Liver (tissue), 9 donors: ENCODE measurements around the gene SMG6. TPM values are rescaled to one million over a fixed set of nuclear protein-coding genes. Genes with fewer than 3 reads are reported as not detected.

Experiments used
- DNase-seq: peaks from one replicate; pipeline ENCODE4 v3.0.0-alpha.2; 2017; ENCODE audit warnings: low spot score
- H3K27ac ChIP-seq, 2 donors: one replicate each; pipeline ENCODE4 v1.7.0; 2013; ENCODE audit warnings: inconsistent platforms in 2 of 2, low read length in 2 of 2, control low read depth in 1 of 2, low read depth in 1 of 2, mild to moderate bottlenecking in 1 of 2
- H3K27me3 ChIP-seq, 4 donors: one replicate each; pipeline versions ENCODE4 v1.6.1 to v1.7.0; 2013; ENCODE audit warnings: low read length in 3 of 4, inconsistent platforms in 1 of 4, mild to moderate bottlenecking in 1 of 4, moderate library complexity in 1 of 4; ENCODE audit not compliant: control insufficient read depth in 4 of 4, insufficient read depth in 4 of 4
- H3K36me3 ChIP-seq, 4 donors: one replicate each; pipeline versions ENCODE4 v1.6.1 to v1.7.0; 2013; ENCODE audit warnings: low read length in 3 of 4, mild to moderate bottlenecking in 3 of 4, low read depth in 1 of 4, moderate library complexity in 1 of 4; ENCODE audit not compliant: control insufficient read depth in 4 of 4, insufficient read depth in 3 of 4
- H3K4me1 ChIP-seq, 4 donors: one replicate each; pipeline versions ENCODE4 v1.6.1 to v1.7.0; 2013; ENCODE audit warnings: low read length in 3 of 4, mild to moderate bottlenecking in 3 of 4, moderate library complexity in 1 of 4; ENCODE audit not compliant: control insufficient read depth in 4 of 4, insufficient read depth in 4 of 4
- H3K4me3 ChIP-seq, 3 donors: one replicate each; pipeline versions ENCODE4 v1.6.1 to v1.7.0; 2013; ENCODE audit warnings: low read length in 3 of 3, control low read depth in 1 of 3, low read depth in 1 of 3, mild to moderate bottlenecking in 1 of 3
- H3K9ac ChIP-seq, 2 donors: one replicate each; pipeline ENCODE4 v1.7.0; 2013; ENCODE audit warnings: low read length in 2 of 2, mild to moderate bottlenecking in 2 of 2, moderate library complexity in 2 of 2, control low read depth in 1 of 2, low read depth in 1 of 2
- H3K9me3 ChIP-seq, 4 donors: one replicate each; pipeline versions ENCODE4 v1.6.1 to v1.7.0; 2013; ENCODE audit warnings: low read length in 3 of 4; ENCODE audit not compliant: control insufficient read depth in 4 of 4
- EGR1 ChIP-seq, 2 donors: IDR thresholded peaks; 2 replicates each; pipeline ENCODE4 v1.6.1; 2016 to 2018; ENCODE audit warnings: antibody characterized with exemption in 2 of 2, low read depth in 2 of 2
- FOXA1 ChIP-seq: IDR thresholded peaks from 2 replicates; pipeline ENCODE4 v1.6.1; 2016; ENCODE audit warnings: antibody characterized with exemption
- FOXA2 ChIP-seq: IDR thresholded peaks from 2 replicates; pipeline ENCODE4 v1.6.1; 2016; ENCODE audit warnings: antibody characterized with exemption
- GABPA ChIP-seq, 2 donors: IDR thresholded peaks in 1 of 2; conservative IDR thresholded peaks in 1 of 2; 2 replicates each; pipeline ENCODE4 v1.6.1; 2016; ENCODE audit warnings: antibody characterized with exemption in 2 of 2, mild to moderate bottlenecking in 1 of 2, moderate library complexity in 1 of 2
- HNF4A ChIP-seq, 2 donors: conservative IDR thresholded peaks; 2 replicates each; pipeline ENCODE4 v1.6.1; 2016; ENCODE audit warnings: antibody characterized with exemption in 2 of 2, mild to moderate bottlenecking in 2 of 2
- HNF4G ChIP-seq: IDR thresholded peaks from 2 replicates; pipeline ENCODE4 v1.6.1; 2016; ENCODE audit warnings: antibody characterized with exemption
- JUND ChIP-seq, 2 donors: IDR thresholded peaks; 2 replicates each; pipeline ENCODE4 v1.6.1; 2016; ENCODE audit warnings: antibody characterized with exemption in 2 of 2
- NR2F2 ChIP-seq: IDR thresholded peaks from 2 replicates; pipeline ENCODE4 v1.6.1; 2016; ENCODE audit warnings: antibody characterized with exemption
- RAD21 ChIP-seq, 2 donors: IDR thresholded peaks; 2 replicates each; pipeline ENCODE4 v1.6.1; 2016; ENCODE audit warnings: antibody characterized with exemption in 2 of 2, mild to moderate bottlenecking in 2 of 2
- RXRA ChIP-seq, 2 donors: IDR thresholded peaks; 2 replicates each; pipeline ENCODE4 v1.6.1; 2017 to 2018; ENCODE audit warnings: antibody characterized with exemption in 2 of 2, mild to moderate bottlenecking in 1 of 2
- SP1 ChIP-seq: IDR thresholded peaks from 2 replicates; pipeline ENCODE4 v1.6.1; 2018; ENCODE audit warnings: antibody characterized with exemption, mild to moderate bottlenecking
- TAF1 ChIP-seq: conservative IDR thresholded peaks from 2 replicates; pipeline ENCODE4 v1.6.1; 2016; ENCODE audit warnings: antibody characterized with exemption, mild to moderate bottlenecking
- YY1 ChIP-seq: IDR thresholded peaks from 2 replicates; pipeline ENCODE4 v1.6.1; 2016; ENCODE audit warnings: antibody characterized with exemption, mild to moderate bottlenecking
- WGBS: extraction: QIAGEN DNeasy Blood & Tissue Kit; methylation state at CpG from one replicate; pipeline ENCODE4 v1.1.7; 2013; 5-methylcytosine and 5-hydroxymethylcytosine counted together
- polyA plus RNA-seq, 2 donors: library from polyadenylated mRNA; stranded (reverse) in 1 of 2; unstranded in 1 of 2; fragments of 200-250 nt in 1 of 2; fragments of >200 nt in 1 of 2; fragmentation: Nextera tagmentation in 1 of 2; extraction: Ambion mirVana in 1 of 2; gene quantifications; one replicate each; pipeline versions ENCODE4 v1.2.1 to v1.2.3, GENCODE V29; 2013 to 2015
- total RNA-seq, 2 donors: library from RNA; depleted of rRNA; stranded (reverse); fragments of >200 nt; gene quantifications; one replicate each; pipeline ENCODE4 v1.2.3, GENCODE V29; 2014
- TF ChIP-seq, protein P1 (sequence below): IDR thresholded peaks from 2 replicates; pipeline ENCODE4 v1.6.1; 2016; ENCODE audit warnings: antibody characterized with exemption
- TF ChIP-seq, protein P2 (sequence below): fragments of 150-350 bp; IDR thresholded peaks from 2 replicates; pipeline ENCODE4 v1.5.1; 2017; ENCODE audit warnings: improper control_type of control experiment, low read depth, low read length; ENCODE audit not compliant: missing input control
- TF ChIP-seq, protein P3 (sequence below): IDR thresholded peaks from 2 replicates; pipeline ENCODE4 v1.6.1; 2016; ENCODE audit warnings: antibody characterized with exemption
- TF ChIP-seq, protein P4 (sequence below): IDR thresholded peaks from 2 replicates; pipeline ENCODE4 v1.6.1; 2016; ENCODE audit warnings: antibody characterized with exemption, mild to moderate bottlenecking
- donor health status: healthy.
- donor health status: healthy.
- donor health status: healthy.
- donor health status: healthy.
- donor health status: healthy.

SMG6 gene
- total and polyA plus RNA-seq, 4 donors = 4.9 to 12.0 (median 8.2) TPM

DNA sequence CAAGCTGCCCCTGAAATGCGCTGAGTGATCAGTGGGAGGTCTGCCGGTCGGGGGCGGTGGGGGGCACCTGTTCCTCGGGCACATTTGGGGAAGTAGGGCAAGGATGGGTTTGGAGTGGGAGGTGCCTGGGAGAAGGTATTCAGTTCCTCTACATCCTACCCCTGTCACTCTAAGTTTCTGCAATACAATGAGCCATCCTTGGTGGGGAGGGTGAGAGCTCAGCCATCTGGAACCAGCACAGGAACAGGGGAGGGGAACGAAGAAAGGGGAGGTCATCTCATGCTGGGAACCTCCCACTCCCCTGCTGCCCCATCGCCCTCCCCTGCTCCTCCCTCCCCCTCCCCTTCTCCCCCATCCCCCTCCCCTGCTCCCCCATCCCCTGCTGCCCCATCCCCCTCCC is 269.4 kb downstream of the SMG6 start:
- no peak overlapping the region for H3K27ac ChIP-seq
- H3K9ac ChIP-seq = no peak overlapping the region
- no peak for DNase-seq
- no peaks in the 10 kb centered on the region for H3K9me3 ChIP-seq
- H3K36me3 ChIP-seq = peaks cover 0 to 32% (median 21%) of the 10 kb centered on the region in 4 donors
- no peaks in the 10 kb centered on the region for H3K27me3 ChIP-seq
- H3K4me1 ChIP-seq = peaks cover 2 to 22% (median 13%) of the 10 kb centered on the region in 4 donors
- H3K4me3 ChIP-seq = no peak overlapping the region
- 91% methylated on average over 7 of the region's 7 CpGs for WGBS
- TF ChIP-seq NR2F2 (no peak), SP1 (no peak), TAF1 (no peak)

DNA sequence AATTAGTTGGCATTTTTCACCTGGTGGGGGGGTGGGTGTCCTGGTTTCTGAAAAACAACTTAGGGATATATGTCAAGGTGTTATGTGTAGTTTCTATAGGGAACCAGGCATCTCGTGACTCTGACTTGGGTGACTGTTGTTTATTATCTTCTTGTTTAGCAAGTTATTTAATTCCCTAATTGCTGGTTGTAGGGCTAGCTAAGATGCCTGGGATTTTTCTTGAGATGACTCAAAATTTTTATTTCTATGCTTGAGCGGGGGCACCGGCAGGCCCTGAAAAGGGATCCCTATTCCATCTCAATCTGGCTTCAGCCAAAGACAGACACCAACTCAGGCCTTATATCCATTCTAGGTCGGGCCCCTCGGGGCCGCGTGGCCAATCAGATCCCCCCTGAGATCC is 270.4 kb downstream of the SMG6 start:
- H3K4me3 ChIP-seq = no peak overlapping the region
- H3K9ac ChIP-seq = no peak overlapping the region
- H3K27ac ChIP-seq = no peak overlapping the region
- H3K9me3 ChIP-seq = no peaks in the 10 kb centered on the region
- no peaks in the 10 kb centered on the region for H3K27me3 ChIP-seq
- peaks cover 0 to 25% (median 19%) of the 10 kb centered on the region in 4 donors for H3K36me3 ChIP-seq
- peaks cover 2 to 22% (median 13%) of the 10 kb centered on the region in 4 donors for H3K4me1 ChIP-seq
- TF ChIP-seq JUND (IDR thresholded peaks at IDR 0.05) (no peak), TAF1 (no peak), FOXA2 (no peak), HNF4A (conservative IDR thresholded peaks at IDR 0.05) (no peak), RXRA (IDR thresholded peaks at IDR 0.05) (no peak), SP1 (no peak), GABPA (IDR thresholded peaks at IDR 0.05 in 1 of 2, conservative IDR thresholded peaks at IDR 0.05 in 1 of 2) (no peak), EGR1 (IDR thresholded peaks at IDR 0.05; ENCODE audit: low read depth in 2 of 2) (no peak)
- TF ChIP-seq, protein P1, sequence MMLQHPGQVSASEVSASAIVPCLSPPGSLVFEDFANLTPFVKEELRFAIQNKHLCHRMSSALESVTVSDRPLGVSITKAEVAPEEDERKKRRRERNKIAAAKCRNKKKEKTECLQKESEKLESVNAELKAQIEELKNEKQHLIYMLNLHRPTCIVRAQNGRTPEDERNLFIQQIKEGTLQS = no peak
- TF ChIP-seq, protein P2, sequence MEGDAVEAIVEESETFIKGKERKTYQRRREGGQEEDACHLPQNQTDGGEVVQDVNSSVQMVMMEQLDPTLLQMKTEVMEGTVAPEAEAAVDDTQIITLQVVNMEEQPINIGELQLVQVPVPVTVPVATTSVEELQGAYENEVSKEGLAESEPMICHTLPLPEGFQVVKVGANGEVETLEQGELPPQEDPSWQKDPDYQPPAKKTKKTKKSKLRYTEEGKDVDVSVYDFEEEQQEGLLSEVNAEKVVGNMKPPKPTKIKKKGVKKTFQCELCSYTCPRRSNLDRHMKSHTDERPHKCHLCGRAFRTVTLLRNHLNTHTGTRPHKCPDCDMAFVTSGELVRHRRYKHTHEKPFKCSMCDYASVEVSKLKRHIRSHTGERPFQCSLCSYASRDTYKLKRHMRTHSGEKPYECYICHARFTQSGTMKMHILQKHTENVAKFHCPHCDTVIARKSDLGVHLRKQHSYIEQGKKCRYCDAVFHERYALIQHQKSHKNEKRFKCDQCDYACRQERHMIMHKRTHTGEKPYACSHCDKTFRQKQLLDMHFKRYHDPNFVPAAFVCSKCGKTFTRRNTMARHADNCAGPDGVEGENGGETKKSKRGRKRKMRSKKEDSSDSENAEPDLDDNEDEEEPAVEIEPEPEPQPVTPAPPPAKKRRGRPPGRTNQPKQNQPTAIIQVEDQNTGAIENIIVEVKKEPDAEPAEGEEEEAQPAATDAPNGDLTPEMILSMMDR = no peak
- DNase-seq = no peak
- WGBS = 95% methylated on average over 7 of the region's 7 CpGs

DNA sequence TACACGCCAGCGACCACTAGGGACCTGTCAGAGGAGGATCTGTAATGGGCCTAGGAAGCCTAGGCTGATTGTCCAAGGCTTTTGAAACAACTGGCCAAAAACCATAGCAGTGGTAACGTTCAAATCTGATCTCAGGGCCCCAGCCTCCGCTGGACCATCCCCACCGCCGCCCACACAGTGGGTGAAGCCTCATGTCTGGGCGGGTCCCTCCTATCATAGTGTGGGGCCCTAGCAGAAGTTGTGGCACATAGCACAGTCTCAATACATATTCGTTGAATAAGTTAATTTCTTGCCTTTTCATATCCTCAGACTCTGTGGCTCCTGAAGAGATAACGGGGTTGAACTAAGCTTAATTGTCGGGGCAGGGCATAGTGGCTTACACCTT is 272.8 kb downstream of the SMG6 start:
- Histone ChIP-seq H3K36me3 (peaks cover 0 to 6% (median 1%) of the 10 kb centered on the region in 4 donors), H3K9me3 (no peaks in the 10 kb centered on the region), H3K27me3 (no peaks in the 10 kb centered on the region), H3K27ac (no peak overlapping the region), H3K4me3 (peak overlapping the region; percentile 71 to 93 (median 89)), H3K9ac (peak overlapping the region; percentile 26 to 87), H3K4me1 (peaks cover 2 to 27% (median 18%) of the 10 kb centered on the region in 4 donors)
- WGBS = 26% methylated on average over 10 of the region's 10 CpGs
- DNase-seq = no peak
- TF ChIP-seq JUND (IDR thresholded peaks at IDR 0.05) = no peak
- TF ChIP-seq YY1 = no peak
- TF ChIP-seq RXRA (IDR thresholded peaks at IDR 0.05) = no peak
- no peak for TF ChIP-seq TAF1
- no peak for TF ChIP-seq FOXA1
- TF ChIP-seq, protein P2 = peak; percentile 49
- TF ChIP-seq FOXA2 = no peak
- no peak for TF ChIP-seq GABPA (IDR thresholded peaks at IDR 0.05 in 1 of 2, conservative IDR thresholded peaks at IDR 0.05 in 1 of 2)
- no peak for TF ChIP-seq SP1
- TF ChIP-seq NR2F2 = no peak
- TF ChIP-seq, protein P3, sequence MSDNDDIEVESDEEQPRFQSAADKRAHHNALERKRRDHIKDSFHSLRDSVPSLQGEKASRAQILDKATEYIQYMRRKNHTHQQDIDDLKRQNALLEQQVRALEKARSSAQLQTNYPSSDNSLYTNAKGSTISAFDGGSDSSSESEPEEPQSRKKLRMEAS = no peak
- TF ChIP-seq RAD21 (IDR thresholded peaks at IDR 0.05) = peak; percentile 72 to 83
- TF ChIP-seq EGR1 (IDR thresholded peaks at IDR 0.05; ENCODE audit: low read depth in 2 of 2) = no peak
- TF ChIP-seq, protein P1 = no peak
- TF ChIP-seq, protein P4, sequence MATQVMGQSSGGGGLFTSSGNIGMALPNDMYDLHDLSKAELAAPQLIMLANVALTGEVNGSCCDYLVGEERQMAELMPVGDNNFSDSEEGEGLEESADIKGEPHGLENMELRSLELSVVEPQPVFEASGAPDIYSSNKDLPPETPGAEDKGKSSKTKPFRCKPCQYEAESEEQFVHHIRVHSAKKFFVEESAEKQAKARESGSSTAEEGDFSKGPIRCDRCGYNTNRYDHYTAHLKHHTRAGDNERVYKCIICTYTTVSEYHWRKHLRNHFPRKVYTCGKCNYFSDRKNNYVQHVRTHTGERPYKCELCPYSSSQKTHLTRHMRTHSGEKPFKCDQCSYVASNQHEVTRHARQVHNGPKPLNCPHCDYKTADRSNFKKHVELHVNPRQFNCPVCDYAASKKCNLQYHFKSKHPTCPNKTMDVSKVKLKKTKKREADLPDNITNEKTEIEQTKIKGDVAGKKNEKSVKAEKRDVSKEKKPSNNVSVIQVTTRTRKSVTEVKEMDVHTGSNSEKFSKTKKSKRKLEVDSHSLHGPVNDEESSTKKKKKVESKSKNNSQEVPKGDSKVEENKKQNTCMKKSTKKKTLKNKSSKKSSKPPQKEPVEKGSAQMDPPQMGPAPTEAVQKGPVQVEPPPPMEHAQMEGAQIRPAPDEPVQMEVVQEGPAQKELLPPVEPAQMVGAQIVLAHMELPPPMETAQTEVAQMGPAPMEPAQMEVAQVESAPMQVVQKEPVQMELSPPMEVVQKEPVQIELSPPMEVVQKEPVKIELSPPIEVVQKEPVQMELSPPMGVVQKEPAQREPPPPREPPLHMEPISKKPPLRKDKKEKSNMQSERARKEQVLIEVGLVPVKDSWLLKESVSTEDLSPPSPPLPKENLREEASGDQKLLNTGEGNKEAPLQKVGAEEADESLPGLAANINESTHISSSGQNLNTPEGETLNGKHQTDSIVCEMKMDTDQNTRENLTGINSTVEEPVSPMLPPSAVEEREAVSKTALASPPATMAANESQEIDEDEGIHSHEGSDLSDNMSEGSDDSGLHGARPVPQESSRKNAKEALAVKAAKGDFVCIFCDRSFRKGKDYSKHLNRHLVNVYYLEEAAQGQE = no peak
- TF ChIP-seq HNF4G = no peak
